Calu3 (cell line): Measurements from ENCODE around the gene GOLGA5. TPM values are rescaled to one million over a fixed set of nuclear protein-coding genes. Genes with fewer than 3 reads are reported as not detected.

Experiments
- BruUV-seq: library from RNA; stranded (reverse); fragments of 400-500 nt; replicated peaks from 2 replicates; lab custom pipeline; 2021; lab: Mats Ljungman, UMichigan
- CTCF ChIA-PET: fragments of 300-600 bp; sonication (Branson Sonifier 250); formaldehyde crosslinking; loops from one replicate; lab custom pipeline; 2022; ENCODE audit warnings: antibody characterized with exemption; lab: Charles Lee
- DNase-seq: peaks from one replicate; pipeline ENCODE4 v3.0.0; 2022
- H3K27ac Mint-ChIP-seq: one replicate; pipeline ENCODE4 v1.8.0; 2022; ENCODE audit warnings: mixed read lengths; ENCODE audit not compliant: unreplicated experiment
- H3K27me3 Mint-ChIP-seq: one replicate; pipeline ENCODE4 v1.8.0; 2022; ENCODE audit warnings: mixed read lengths; ENCODE audit not compliant: unreplicated experiment
- H3K36me3 Mint-ChIP-seq: one replicate; pipeline ENCODE4 v1.8.0; 2022; ENCODE audit warnings: mild to moderate bottlenecking, moderate library complexity, mixed read lengths; ENCODE audit not compliant: insufficient read depth, unreplicated experiment
- H3K4me1 Mint-ChIP-seq: one replicate; pipeline ENCODE4 v1.8.0; 2022; ENCODE audit warnings: mild to moderate bottlenecking, low read depth, mixed read lengths; ENCODE audit not compliant: unreplicated experiment
- H3K4me3 Mint-ChIP-seq: one replicate; pipeline ENCODE4 v1.8.0; 2022; ENCODE audit warnings: mild to moderate bottlenecking, low read depth, moderate library complexity, mixed read lengths; ENCODE audit not compliant: unreplicated experiment
- H3K9me3 Mint-ChIP-seq: one replicate; pipeline ENCODE4 v1.8.0; 2022; ENCODE audit warnings: low read depth, mixed read lengths; ENCODE audit not compliant: unreplicated experiment
- intact Hi-C: fragments of 100-400 bp; cut with micrococcal nuclease; formaldehyde crosslinking; loops from one replicate; pipeline ENCODE4 v1.10.0; 2022; ENCODE audit not compliant: unreplicated experiment
- total RNA-seq: library from RNA; stranded (reverse); gene quantifications from 2 replicates; pipeline ENCODE4 v1.2.3, GENCODE V29; 2022
- TF ChIP-seq, protein P1 (sequence below): fragments of 200-600 bp; IDR thresholded peaks from one replicate; pipeline ENCODE4 v1.8.0; 2022; ENCODE audit warnings: antibody characterized with exemption; ENCODE audit not compliant: unreplicated experiment

The GOLGA5 gene
- total RNA-seq, 1 experiment from 2014 or later, result 27.8 TPM

DNA sequence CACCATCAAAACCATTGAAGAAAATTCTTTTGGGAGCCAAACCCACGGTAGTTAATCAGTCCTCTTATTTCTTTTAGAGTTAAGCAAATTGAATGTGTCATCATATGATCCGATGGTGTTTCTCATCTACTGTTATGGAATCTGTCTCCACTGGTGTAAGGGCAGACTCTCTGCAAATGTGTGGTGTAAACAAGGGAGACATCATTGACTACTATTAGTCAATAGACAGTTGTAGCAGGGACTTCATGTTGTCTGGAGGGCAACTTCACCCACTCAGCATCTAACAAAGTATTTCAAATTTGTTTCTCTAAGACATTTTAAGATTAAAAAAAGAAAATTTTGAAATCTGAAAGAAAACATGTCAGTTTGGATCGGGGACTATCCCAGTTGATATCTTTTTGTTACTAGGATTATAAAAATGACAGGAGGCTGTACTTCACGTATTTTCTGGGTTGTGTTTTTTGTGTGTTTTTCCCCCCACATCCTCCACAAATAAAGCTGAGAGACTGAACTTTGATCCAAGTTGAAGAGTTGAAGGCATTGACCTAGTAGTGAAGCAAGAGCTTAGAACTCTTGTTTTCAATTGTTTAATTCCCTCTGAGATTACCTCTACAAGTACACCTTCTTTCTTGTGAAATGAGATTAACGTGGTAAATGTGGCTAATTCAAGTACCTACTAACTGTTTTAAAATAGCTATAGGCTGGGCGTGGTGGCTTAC is 4.0 kb downstream of the GOLGA5 start:
- peaks cover 21% of the 10 kb centered on the region for H3K36me3 Mint-ChIP-seq
- DNase-seq, result no peak
- no TSS peak for BruUV-seq
- TF ChIP-seq, protein P1, sequence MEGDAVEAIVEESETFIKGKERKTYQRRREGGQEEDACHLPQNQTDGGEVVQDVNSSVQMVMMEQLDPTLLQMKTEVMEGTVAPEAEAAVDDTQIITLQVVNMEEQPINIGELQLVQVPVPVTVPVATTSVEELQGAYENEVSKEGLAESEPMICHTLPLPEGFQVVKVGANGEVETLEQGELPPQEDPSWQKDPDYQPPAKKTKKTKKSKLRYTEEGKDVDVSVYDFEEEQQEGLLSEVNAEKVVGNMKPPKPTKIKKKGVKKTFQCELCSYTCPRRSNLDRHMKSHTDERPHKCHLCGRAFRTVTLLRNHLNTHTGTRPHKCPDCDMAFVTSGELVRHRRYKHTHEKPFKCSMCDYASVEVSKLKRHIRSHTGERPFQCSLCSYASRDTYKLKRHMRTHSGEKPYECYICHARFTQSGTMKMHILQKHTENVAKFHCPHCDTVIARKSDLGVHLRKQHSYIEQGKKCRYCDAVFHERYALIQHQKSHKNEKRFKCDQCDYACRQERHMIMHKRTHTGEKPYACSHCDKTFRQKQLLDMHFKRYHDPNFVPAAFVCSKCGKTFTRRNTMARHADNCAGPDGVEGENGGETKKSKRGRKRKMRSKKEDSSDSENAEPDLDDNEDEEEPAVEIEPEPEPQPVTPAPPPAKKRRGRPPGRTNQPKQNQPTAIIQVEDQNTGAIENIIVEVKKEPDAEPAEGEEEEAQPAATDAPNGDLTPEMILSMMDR, result no peak
- no peaks in the 10 kb centered on the region for H3K9me3 Mint-ChIP-seq
- peaks cover 19% of the 10 kb centered on the region for H3K4me1 Mint-ChIP-seq
- H3K27ac Mint-ChIP-seq, result no peak overlapping the region
- intact Hi-C loops, result no loop called here
- H3K27me3 Mint-ChIP-seq, result no peaks in the 10 kb centered on the region
- CTCF ChIA-PET, result no interaction called here
- no peak overlapping the region for H3K4me3 Mint-ChIP-seq

DNA sequence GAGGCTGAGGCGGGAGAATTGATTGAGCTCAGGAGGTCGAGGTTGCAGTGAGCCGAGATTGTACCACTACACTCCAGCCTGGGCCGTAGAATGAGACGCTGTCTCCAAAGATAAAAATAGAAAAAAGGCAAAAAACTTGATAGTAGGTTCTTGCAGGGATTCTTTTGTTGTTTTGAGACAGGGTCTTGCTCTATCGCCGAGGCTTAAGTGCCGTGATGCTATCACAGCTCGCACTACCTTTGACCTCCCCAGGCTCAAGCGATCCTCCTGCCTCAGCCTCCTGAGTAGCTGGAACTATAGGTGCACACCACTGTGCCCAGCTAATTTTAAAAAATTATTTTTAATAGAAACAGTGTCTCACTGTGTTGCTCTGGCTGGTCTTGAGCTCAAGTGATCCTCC is 4.7 kb downstream of the GOLGA5 start:
- Mint-ChIP-seq H3K27ac (no peak overlapping the region), H3K9me3 (no peaks in the 10 kb centered on the region), H3K36me3 (peaks cover 16% of the 10 kb centered on the region), H3K27me3 (no peaks in the 10 kb centered on the region), H3K4me3 (no peak overlapping the region), H3K4me1 (peaks cover 12% of the 10 kb centered on the region)
- CTCF ChIA-PET, result no interaction called here
- no TSS peak for BruUV-seq
- TF ChIP-seq, protein P1, result no peak
- no peak for DNase-seq
- intact Hi-C loops, result no loop called here

DNA sequence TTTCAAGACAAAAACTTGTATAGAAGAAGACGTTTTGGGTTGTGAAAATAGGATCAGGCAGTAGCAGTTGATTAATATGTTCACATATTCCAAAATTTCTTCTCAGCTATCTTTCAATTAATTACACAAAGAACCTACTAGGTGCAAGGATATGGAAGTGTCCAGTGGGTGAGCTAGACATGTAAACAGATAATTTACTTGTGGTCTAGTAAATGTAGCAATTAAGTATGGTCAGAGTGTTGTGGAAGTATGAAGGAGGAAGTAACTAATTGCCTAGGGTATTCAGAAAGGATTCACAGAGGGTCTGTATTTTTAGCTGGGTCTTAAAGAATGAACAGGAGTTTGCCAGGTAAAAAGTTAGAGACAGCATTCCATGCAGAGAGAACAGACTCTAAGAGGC is 5.9 kb downstream of the GOLGA5 start:
- intact Hi-C loops, result no loop called here
- no TSS peak for BruUV-seq
- DNase-seq, result no peak
- H3K4me3 Mint-ChIP-seq, result no peak overlapping the region
- peaks cover 4% of the 10 kb centered on the region for H3K36me3 Mint-ChIP-seq
- TF ChIP-seq, protein P1, result no peak
- H3K27me3 Mint-ChIP-seq, result no peaks in the 10 kb centered on the region
- no peak overlapping the region for H3K27ac Mint-ChIP-seq
- no peaks in the 10 kb centered on the region for H3K9me3 Mint-ChIP-seq
- CTCF ChIA-PET, result no interaction called here
- H3K4me1 Mint-ChIP-seq, result peaks cover 10% of the 10 kb centered on the region

DNA sequence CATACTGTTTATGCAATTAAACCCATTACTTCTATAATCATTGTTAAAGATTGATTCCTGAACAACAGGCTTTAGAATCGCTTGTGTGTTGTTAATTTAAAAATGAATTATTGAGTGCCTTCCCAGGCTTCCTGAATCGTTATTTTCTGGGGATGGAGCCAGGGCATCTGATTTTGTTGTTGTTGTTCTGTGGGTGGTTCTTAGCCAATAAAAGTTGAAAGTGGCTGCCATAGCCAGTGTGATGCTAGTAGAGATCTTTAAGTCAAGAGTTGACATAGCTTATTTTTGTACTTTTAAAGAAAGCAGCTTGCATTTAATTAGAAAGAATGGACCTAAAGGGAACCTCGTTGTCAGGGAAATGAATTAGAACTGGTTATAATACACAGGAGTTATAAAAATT is 6.4 kb downstream of the GOLGA5 start:
- H3K27me3 Mint-ChIP-seq, result no peaks in the 10 kb centered on the region
- no TSS peak for BruUV-seq
- CTCF ChIA-PET, result no interaction called here
- H3K4me1 Mint-ChIP-seq, result peaks cover 10% of the 10 kb centered on the region
- H3K27ac Mint-ChIP-seq, result no peak overlapping the region
- intact Hi-C loops, result no loop called here
- H3K36me3 Mint-ChIP-seq, result no peaks in the 10 kb centered on the region
- DNase-seq, result no peak
- H3K9me3 Mint-ChIP-seq, result no peaks in the 10 kb centered on the region
- TF ChIP-seq, protein P1, result no peak
- no peak overlapping the region for H3K4me3 Mint-ChIP-seq
